Activated naive CD4-positive, alpha-beta T cell treated with anti-CD3 and anti-CD28 coated beads, Interleukin-2, amount 50 U/mL, for 24 hours (primary cell): ENCODE results near the gene S100A4.
A peak's percentile ranks its signal among the peaks of the same experiment; 100 is the strongest.

Experiments used
- H3K27ac Mint-ChIP-seq: one replicate; pipeline ENCODE4 v1.8.0; 2021; ENCODE audit warnings: mild to moderate bottlenecking, mixed read lengths
- H3K27me3 Mint-ChIP-seq: one replicate; pipeline ENCODE4 v1.8.0; 2021; ENCODE audit warnings: mixed read lengths
- H3K36me3 Mint-ChIP-seq: one replicate; pipeline ENCODE4 v1.8.0; 2021; ENCODE audit warnings: mixed read lengths
- H3K4me1 Mint-ChIP-seq: one replicate; pipeline ENCODE4 v1.8.0; 2021; ENCODE audit warnings: mixed read lengths
- H3K4me3 Mint-ChIP-seq: one replicate; pipeline ENCODE4 v1.8.0; 2021; ENCODE audit warnings: mild to moderate bottlenecking, mixed read lengths
- H3K9me3 Mint-ChIP-seq: one replicate; pipeline ENCODE4 v1.8.0; 2021; ENCODE audit warnings: mixed read lengths

Gene S100A4

GRCh38 chr1:153557877-153558276 is 12.3 kb upstream of the S100A4 start:
- Mint-ChIP-seq H3K27me3 (no peaks in the 10 kb centered on the region), H3K4me1 (peaks cover 4% of the 10 kb centered on the region), H3K4me3 (no peak overlapping the region), H3K36me3 (no peaks in the 10 kb centered on the region), H3K9me3 (no peaks in the 10 kb centered on the region), H3K27ac (no peak overlapping the region)

- no peaks in the 10 kb centered on the region for H3K27me3 Mint-ChIP-seq
- no peaks in the 10 kb centered on the region for H3K36me3 Mint-ChIP-seq
- no peaks in the 10 kb centered on the region for H3K9me3 Mint-ChIP-seq
- peaks cover 4% of the 10 kb centered on the region for H3K4me1 Mint-ChIP-seq
- no peak overlapping the region for H3K27ac Mint-ChIP-seq
- no peak overlapping the region for H3K4me3 Mint-ChIP-seq
These were observed 10.7 kb upstream of the S100A4 start for GRCh38 chr1:153556348-153556747.

GRCh38 chr1:153553830-153554541 is 8.4 kb upstream of the S100A4 start:
- Mint-ChIP-seq H3K4me3 (no peak overlapping the region), H3K9me3 (no peaks in the 10 kb centered on the region), H3K27ac (no peak overlapping the region), H3K36me3 (no peaks in the 10 kb centered on the region), H3K27me3 (no peaks in the 10 kb centered on the region), H3K4me1 (peaks cover 4% of the 10 kb centered on the region)

GRCh38 chr1:153553096-153553495 is 7.5 kb upstream of the S100A4 start:
- no peak overlapping the region for H3K4me3 Mint-ChIP-seq
- H3K27me3 Mint-ChIP-seq: no peaks in the 10 kb centered on the region
- no peak overlapping the region for H3K27ac Mint-ChIP-seq
- H3K4me1 Mint-ChIP-seq: peaks cover 8% of the 10 kb centered on the region
- no peaks in the 10 kb centered on the region for H3K36me3 Mint-ChIP-seq
- no peaks in the 10 kb centered on the region for H3K9me3 Mint-ChIP-seq

- H3K27me3 Mint-ChIP-seq: no peaks in the 10 kb centered on the region
- no peak overlapping the region for H3K27ac Mint-ChIP-seq
- peaks cover 8% of the 10 kb centered on the region for H3K4me1 Mint-ChIP-seq
- H3K9me3 Mint-ChIP-seq: no peaks in the 10 kb centered on the region
- H3K4me3 Mint-ChIP-seq: no peak overlapping the region
- no peaks in the 10 kb centered on the region for H3K36me3 Mint-ChIP-seq
These were observed 6.7 kb upstream of the S100A4 start for GRCh38 chr1:153552335-153552734.

GRCh38 chr1:153550827-153551500 is 5.4 kb upstream of the S100A4 start:
- Mint-ChIP-seq H3K4me3 (no peak overlapping the region), H3K27me3 (no peaks in the 10 kb centered on the region), H3K36me3 (no peaks in the 10 kb centered on the region), H3K27ac (peak overlapping the region; percentile 1), H3K4me1 (peaks cover 17% of the 10 kb centered on the region), H3K9me3 (no peaks in the 10 kb centered on the region)

GRCh38 chr1:153550398-153550758 is 4.8 kb upstream of the S100A4 start:
- H3K9me3 Mint-ChIP-seq: no peaks in the 10 kb centered on the region

GRCh38 chr1:153549741-153550397 is 4.3 kb upstream of the S100A4 start:
- Mint-ChIP-seq H3K27me3 (no peaks in the 10 kb centered on the region), H3K4me1 (peaks cover 28% of the 10 kb centered on the region), H3K36me3 (no peaks in the 10 kb centered on the region), H3K4me3 (no peak overlapping the region), H3K9me3 (no peaks in the 10 kb centered on the region), H3K27ac (no peak overlapping the region)

More at GRCh38 chr1:153550398-153550758, 4.8 kb upstream of the S100A4 start:
- Mint-ChIP-seq H3K27ac (no peak overlapping the region), H3K27me3 (no peaks in the 10 kb centered on the region), H3K36me3 (no peaks in the 10 kb centered on the region), H3K4me1 (peaks cover 23% of the 10 kb centered on the region), H3K4me3 (no peak overlapping the region)

- no peaks in the 10 kb centered on the region for H3K36me3 Mint-ChIP-seq
- peaks cover 37% of the 10 kb centered on the region for H3K4me1 Mint-ChIP-seq
- no peak within 1 kb of the TSS for H3K27ac Mint-ChIP-seq
- H3K9me3 Mint-ChIP-seq: no peaks in the 10 kb centered on the region
- no peaks in the 10 kb centered on the region for H3K27me3 Mint-ChIP-seq
- H3K4me3 Mint-ChIP-seq: no peak within 1 kb of the TSS
These were observed 3.4 kb upstream of the S100A4 start, which contains the start of gene S100A3 for GRCh38 chr1:153548722-153549688. Gene S100A3 (minus strand): TSS chr1:153549258. CDS start chr1:153548485, 773 bp downstream.

GRCh38 chr1:153547560-153548551 is 2.2 kb upstream of the S100A4 start:
- no peak overlapping the region for H3K27ac Mint-ChIP-seq
- H3K36me3 Mint-ChIP-seq: no peaks in the 10 kb centered on the region
- peaks cover 44% of the 10 kb centered on the region for H3K4me1 Mint-ChIP-seq
- H3K9me3 Mint-ChIP-seq: no peaks in the 10 kb centered on the region
- H3K4me3 Mint-ChIP-seq: no peak overlapping the region
- no peaks in the 10 kb centered on the region for H3K27me3 Mint-ChIP-seq

GRCh38 chr1:153546796-153547559 is 1.4 kb upstream of the S100A4 start:
- no peaks in the 10 kb centered on the region for H3K9me3 Mint-ChIP-seq
- H3K27me3 Mint-ChIP-seq: no peaks in the 10 kb centered on the region
- peak overlapping the region; percentile 89 for H3K27ac Mint-ChIP-seq

GRCh38 chr1:153546371-153546770 is 765 bp upstream of the S100A4 start:
- H3K27me3 Mint-ChIP-seq: no peaks in the 10 kb centered on the region
- peaks cover 59% of the 10 kb centered on the region for H3K4me1 Mint-ChIP-seq
- H3K27ac Mint-ChIP-seq: peak overlapping the region; percentile 89
- H3K9me3 Mint-ChIP-seq: no peaks in the 10 kb centered on the region
- peaks cover 3% of the 10 kb centered on the region for H3K36me3 Mint-ChIP-seq
- no peak overlapping the region for H3K4me3 Mint-ChIP-seq

More at GRCh38 chr1:153546796-153547559, 1.4 kb upstream of the S100A4 start:
- Mint-ChIP-seq H3K4me1 (peaks cover 53% of the 10 kb centered on the region), H3K36me3 (peaks cover 3% of the 10 kb centered on the region), H3K4me3 (no peak overlapping the region)

- H3K9me3 Mint-ChIP-seq: no peaks in the 10 kb centered on the region
- peak overlapping the region; percentile 77 for H3K4me3 Mint-ChIP-seq
- H3K36me3 Mint-ChIP-seq: peaks cover 3% of the 10 kb centered on the region
- H3K4me1 Mint-ChIP-seq: peaks cover 77% of the 10 kb centered on the region
- peak overlapping the region; percentile 89 for H3K27ac Mint-ChIP-seq
- H3K27me3 Mint-ChIP-seq: no peaks in the 10 kb centered on the region
These were observed 1.0 kb downstream of the S100A4 start for GRCh38 chr1:153544453-153545066.
